Vagina (tissue), 2 donors: ENCODE measurements around the gene USP10. TPM values are rescaled to one million over a fixed set of nuclear protein-coding genes. Genes with fewer than 3 reads are reported as not detected.

Experiments used
- DNase-seq, 2 donors: peaks; one replicate each; pipeline ENCODE4 v3.0.0-alpha.2; 2017; ENCODE audit errors: extremely low spot score in 2 of 2
- H3K27ac ChIP-seq: fragments of 200-600 bp; sonication (generic); one replicate; pipeline ENCODE4 v1.5.1; 2019
- H3K27me3 ChIP-seq: fragments of 200-600 bp; sonication (generic); one replicate; pipeline ENCODE4 v1.5.1; 2019
- H3K36me3 ChIP-seq, 2 donors: fragments of 200-600 bp; sonication (generic); one replicate each; pipeline ENCODE4 v1.5.1; 2017 to 2019
- H3K4me1 ChIP-seq: fragments of 200-600 bp; sonication (generic); one replicate; pipeline ENCODE4 v1.5.1; 2019
- H3K4me3 ChIP-seq, 2 donors: fragments of 200-600 bp; sonication (generic); 1 replicate in 1 of 2; 2 replicates in 1 of 2; pipeline ENCODE4 v1.5.1; 2016 to 2019
- H3K9me3 ChIP-seq: fragments of 200-600 bp; sonication (generic); one replicate; pipeline ENCODE4 v1.5.1; 2019
- POLR2A ChIP-seq, 2 donors: fragments of 450-650 bp; IDR thresholded peaks; one replicate each; pipeline ENCODE4 v1.6.1; 2017; ENCODE audit warnings: antibody characterized with exemption in 2 of 2, mild to moderate bottlenecking in 2 of 2, moderate library complexity in 2 of 2
- POLR2AphosphoS5 ChIP-seq, 2 donors: sonication (generic); formaldehyde crosslinking; IDR thresholded peaks; one replicate each; pipeline ENCODE4 v1.9.0; 2017; ENCODE audit warnings: antibody characterized with exemption in 2 of 2, mild to moderate bottlenecking in 2 of 2, low read depth in 1 of 2; ENCODE audit not compliant: insufficient read depth in 1 of 2
- intact Hi-C: fragments of 100-400 bp; cut with DNase I; formaldehyde crosslinking; loops from one replicate; pipeline ENCODE4 v1.15.1; 2023
- total RNA-seq: library from RNA; depleted of rRNA; stranded (reverse); fragments of >200 nt; gene quantifications from one replicate; pipeline ENCODE4 v1.2.3, GENCODE V29; 2016
- TF ChIP-seq, protein P1 (sequence below), 3 experiments: fragments of 450-650 bp in 2 of 3; fragments of 200-600 bp in 1 of 3; sonication (generic) in 1 of 3; IDR thresholded peaks; one replicate each; pipeline ENCODE4 v1.5.1; 2017 to 2019; ENCODE audit warnings: antibody characterized with exemption in 3 of 3, mild to moderate bottlenecking in 2 of 3, moderate library complexity in 2 of 3

USP10 gene
- total RNA-seq, 1 donor from 2014 or later: 42.5 TPM

DNA sequence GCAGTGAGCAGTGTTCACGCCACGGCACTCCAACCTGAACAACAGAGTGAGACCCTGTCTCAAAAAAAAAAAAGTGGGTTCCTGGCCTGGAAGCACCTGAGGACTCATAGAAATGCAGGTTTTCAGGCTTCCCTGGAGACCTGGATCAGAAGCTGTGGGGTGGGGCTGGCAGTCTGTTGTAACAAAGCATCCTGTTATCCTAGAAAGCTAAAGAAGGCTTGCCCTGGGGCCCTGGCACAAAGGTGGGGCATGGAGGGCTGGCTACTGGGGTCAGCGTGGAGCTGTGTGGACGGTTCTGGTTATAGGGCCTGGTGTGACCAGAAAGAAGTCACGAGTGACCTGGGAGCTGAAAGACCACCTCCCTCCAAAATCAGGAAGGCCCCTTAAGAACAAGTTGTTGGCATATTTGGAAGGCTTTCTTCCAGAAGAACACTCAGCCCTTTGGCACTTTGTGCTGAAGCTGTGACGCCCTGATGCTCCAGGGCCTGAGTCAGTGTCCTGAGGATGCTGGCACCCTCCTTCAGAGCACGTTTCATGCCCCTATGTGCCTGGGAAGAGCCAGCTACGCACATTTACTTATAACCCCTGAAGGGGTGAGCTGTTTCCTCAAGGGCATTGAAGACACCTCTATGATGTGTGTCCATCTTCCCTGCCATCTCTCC, 126.2 kb downstream of the USP10 start:
- Histone ChIP-seq H3K4me1 (peaks cover 66% of the 10 kb centered on the region), H3K9me3 (no peaks in the 10 kb centered on the region), H3K27ac (peak overlapping the region; percentile 95), H3K27me3 (no peaks in the 10 kb centered on the region), H3K36me3 (no peaks in the 10 kb centered on the region), H3K4me3 (peak overlapping the region in 1 of 2 donors; percentile 41)
- intact Hi-C loops: no loop called here
- TF ChIP-seq POLR2AphosphoS5 (IDR thresholded peaks at IDR 0.05; ENCODE audit: insufficient read depth in 1 of 2, low read depth in 1 of 2): no peak
- TF ChIP-seq, protein P1, sequence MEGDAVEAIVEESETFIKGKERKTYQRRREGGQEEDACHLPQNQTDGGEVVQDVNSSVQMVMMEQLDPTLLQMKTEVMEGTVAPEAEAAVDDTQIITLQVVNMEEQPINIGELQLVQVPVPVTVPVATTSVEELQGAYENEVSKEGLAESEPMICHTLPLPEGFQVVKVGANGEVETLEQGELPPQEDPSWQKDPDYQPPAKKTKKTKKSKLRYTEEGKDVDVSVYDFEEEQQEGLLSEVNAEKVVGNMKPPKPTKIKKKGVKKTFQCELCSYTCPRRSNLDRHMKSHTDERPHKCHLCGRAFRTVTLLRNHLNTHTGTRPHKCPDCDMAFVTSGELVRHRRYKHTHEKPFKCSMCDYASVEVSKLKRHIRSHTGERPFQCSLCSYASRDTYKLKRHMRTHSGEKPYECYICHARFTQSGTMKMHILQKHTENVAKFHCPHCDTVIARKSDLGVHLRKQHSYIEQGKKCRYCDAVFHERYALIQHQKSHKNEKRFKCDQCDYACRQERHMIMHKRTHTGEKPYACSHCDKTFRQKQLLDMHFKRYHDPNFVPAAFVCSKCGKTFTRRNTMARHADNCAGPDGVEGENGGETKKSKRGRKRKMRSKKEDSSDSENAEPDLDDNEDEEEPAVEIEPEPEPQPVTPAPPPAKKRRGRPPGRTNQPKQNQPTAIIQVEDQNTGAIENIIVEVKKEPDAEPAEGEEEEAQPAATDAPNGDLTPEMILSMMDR (IDR thresholded peaks at IDR 0.05): no peak
- no peak for TF ChIP-seq POLR2A (IDR thresholded peaks at IDR 0.05)
- DNase-seq: no peak

- Histone ChIP-seq H3K4me1 (peaks cover 66% of the 10 kb centered on the region), H3K27me3 (no peaks in the 10 kb centered on the region), H3K36me3 (no peaks in the 10 kb centered on the region), H3K27ac (peak overlapping the region; percentile 95), H3K4me3 (peak overlapping the region in 1 of 2 donors; percentile 41), H3K9me3 (no peaks in the 10 kb centered on the region)
- intact Hi-C loops: no loop called here
- no peak for DNase-seq
- TF ChIP-seq POLR2A (IDR thresholded peaks at IDR 0.05) (no peak), POLR2AphosphoS5 (IDR thresholded peaks at IDR 0.05; ENCODE audit: insufficient read depth in 1 of 2, low read depth in 1 of 2) (peak in 1 of 2 donors; percentile 82)
Measured at GRCh38 chr16:84826558-84826941, 126.8 kb downstream of the USP10 start.

DNA sequence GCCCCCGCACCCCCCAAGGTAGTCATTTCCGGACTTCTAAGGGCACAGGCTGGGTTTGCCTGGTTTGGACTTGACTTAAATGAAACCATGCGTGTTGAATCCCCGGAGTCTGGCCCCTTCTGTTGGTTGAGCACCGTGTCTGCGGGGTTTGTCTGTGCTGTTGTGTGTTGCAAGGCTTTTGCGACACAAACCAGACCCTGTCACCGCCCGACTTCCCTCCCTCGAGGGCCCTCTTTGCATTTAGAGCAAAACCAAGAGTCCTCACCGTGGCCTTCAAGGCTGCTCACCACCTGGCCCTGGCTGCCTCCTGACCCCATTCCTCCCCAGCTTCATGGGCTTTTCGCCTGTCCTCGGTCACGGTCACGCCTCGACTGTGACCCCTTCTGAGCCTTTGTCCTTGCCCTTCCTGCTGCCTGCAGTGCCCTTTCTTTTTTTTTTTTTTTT, 127.4 kb downstream of the USP10 start:
- no peaks in the 10 kb centered on the region for H3K9me3 ChIP-seq
- H3K27ac ChIP-seq: peak overlapping the region; percentile 95
- H3K27me3 ChIP-seq: no peaks in the 10 kb centered on the region
- DNase-seq: no peak
- intact Hi-C loops: no loop called here
- TF ChIP-seq, protein P1 (IDR thresholded peaks at IDR 0.05): no peak
- TF ChIP-seq POLR2AphosphoS5 (IDR thresholded peaks at IDR 0.05; ENCODE audit: insufficient read depth in 1 of 2, low read depth in 1 of 2) (no peak), POLR2A (IDR thresholded peaks at IDR 0.05) (no peak)
- H3K4me3 ChIP-seq: peak overlapping the region in 1 of 2 donors; percentile 41
- peaks cover 67% of the 10 kb centered on the region for H3K4me1 ChIP-seq
- H3K36me3 ChIP-seq: no peaks in the 10 kb centered on the region

DNA sequence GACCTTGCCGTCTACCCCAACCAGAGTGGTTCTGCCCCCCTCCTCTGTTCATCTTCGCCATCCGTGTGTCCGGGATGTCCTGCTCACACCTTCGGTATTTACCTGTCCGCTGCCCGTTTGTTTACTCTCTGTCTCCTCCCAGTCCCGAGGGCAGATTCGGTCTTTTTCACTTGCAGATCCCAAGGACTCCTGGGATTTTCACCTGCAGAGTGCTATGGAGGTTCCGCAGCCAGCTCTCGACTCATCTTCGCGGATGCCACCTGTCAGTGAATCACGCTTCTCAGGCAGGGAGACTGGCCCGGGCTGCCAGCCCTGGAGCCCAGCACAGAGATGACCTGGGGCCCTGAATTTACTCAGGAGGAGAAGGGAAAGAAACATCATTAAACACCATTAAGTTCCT, 128.1 kb downstream of the USP10 start:
- peak overlapping the region; percentile 95 for H3K27ac ChIP-seq
- no peaks in the 10 kb centered on the region for H3K9me3 ChIP-seq
- no peaks in the 10 kb centered on the region for H3K27me3 ChIP-seq
- H3K4me1 ChIP-seq: peaks cover 74% of the 10 kb centered on the region
- no peaks in the 10 kb centered on the region for H3K36me3 ChIP-seq
- no peak for TF ChIP-seq POLR2A (IDR thresholded peaks at IDR 0.05)
- TF ChIP-seq POLR2AphosphoS5 (IDR thresholded peaks at IDR 0.05; ENCODE audit: insufficient read depth in 1 of 2, low read depth in 1 of 2): peak in 1 of 2 donors; percentile 2
- H3K4me3 ChIP-seq: no peak overlapping the region
- no peak for DNase-seq
- intact Hi-C loops: no loop called here

DNA sequence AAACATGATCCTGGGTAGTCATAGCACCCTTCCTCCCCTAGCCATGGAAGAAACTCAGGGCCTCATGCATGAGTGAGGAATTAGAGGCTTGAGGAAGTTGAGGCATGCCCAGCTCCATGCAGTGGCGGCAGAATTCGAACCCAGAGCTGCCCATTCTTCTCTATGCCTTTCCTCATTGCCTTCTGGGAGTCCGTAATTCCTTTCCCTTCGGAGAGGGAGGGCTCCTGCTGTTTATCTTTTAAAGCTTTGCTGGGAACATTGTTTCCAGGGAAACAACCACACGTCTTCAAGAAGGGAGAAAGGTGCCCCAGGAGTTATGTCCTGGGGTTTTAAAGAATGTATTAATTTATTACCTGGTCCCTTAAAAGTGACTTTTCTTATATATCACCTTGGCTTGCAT, 128.5 kb downstream of the USP10 start:
- no peak overlapping the region for H3K4me3 ChIP-seq
- H3K27me3 ChIP-seq: no peaks in the 10 kb centered on the region
- intact Hi-C loops: no loop called here
- no peaks in the 10 kb centered on the region for H3K36me3 ChIP-seq
- H3K27ac ChIP-seq: peak overlapping the region; percentile 95
- peaks cover 78% of the 10 kb centered on the region for H3K4me1 ChIP-seq
- TF ChIP-seq, protein P1 (IDR thresholded peaks at IDR 0.05): no peak
- TF ChIP-seq POLR2AphosphoS5 (IDR thresholded peaks at IDR 0.05; ENCODE audit: insufficient read depth in 1 of 2, low read depth in 1 of 2) (no peak), POLR2A (IDR thresholded peaks at IDR 0.05) (no peak)
- H3K9me3 ChIP-seq: no peaks in the 10 kb centered on the region
- no peak for DNase-seq

Other genes starting within 250 kb of the USP10 start
- 28.5 TPM for gene MEAK7, start 195.3 kb upstream of the USP10 start, total RNA-seq
- 67.8 TPM for gene COTL1, start 81.9 kb upstream of the USP10 start, total RNA-seq
- gene KLHL36, start 51.5 kb upstream of the USP10 start, total RNA-seq: 39.3 TPM
- gene CRISPLD2, start 120.0 kb downstream of the USP10 start, total RNA-seq: 320 TPM